ENCODE results near the gene PCCB.

PCCB gene

GRCh38 chr3:136311261-136311660, 61.1 kb downstream of the PCCB start:
- Histone ChIP-seq H3K9me3 (ENCODE audit: control insufficient read depth, insufficient read depth, low read depth, low read length) (no peaks in the 10 kb centered on the region), H3K36me3 (ENCODE audit: control insufficient read depth in 2 of 2, insufficient read depth in 1 of 2, low read length in 2 of 2) (peaks cover 0 to 3% of the 10 kb centered on the region in 2 experiments; a peak in 2 of 3 replicates), H3K27ac (ENCODE audit: extremely low read depth, low read depth, low read length) (no peak overlapping the region), H3K4me1 (ENCODE audit: control insufficient read depth, insufficient read depth, low read length) (no peaks in the 10 kb centered on the region), H3K4me3 (ENCODE audit: low read depth, low read length) (no peak overlapping the region)
- TF ChIP-seq ZNF624 (tag by site-specific recombination; IDR thresholded peaks at IDR 0.05) (no peak), ZNF747 (tag by site-specific recombination; IDR thresholded peaks at IDR 0.05) (no peak), GLI4 (tag by site-specific recombination; IDR thresholded peaks at IDR 0.05) (no peak), ZNF785 (tag by site-specific recombination; IDR thresholded peaks at IDR 0.05) (no peak), ZBTB20 (tag by site-specific recombination; IDR thresholded peaks at IDR 0.05) (no peak), ZNF791 (tag by site-specific recombination; IDR thresholded peaks at IDR 0.05) (no peak)
- POLR2A ChIA-PET, result no interaction called here
- CTCF ChIA-PET, result interaction anchor here (0.6 to 1.2 kb wide), 3 partner anchors 586 to 710 kb away, joined by 3 to 6 read pairs (median 3); no protein-coding TSS in a partner anchor

- no peak overlapping the region for H3K4me3 ChIP-seq (ENCODE audit: low read depth, low read length)
- TF ChIP-seq KLF10 (tag by site-specific recombination; IDR thresholded peaks at IDR 0.05) (no peak), ZBTB20 (tag by site-specific recombination; IDR thresholded peaks at IDR 0.05) (no peak), SP2 (tag by site-specific recombination; IDR thresholded peaks at IDR 0.05) (no peak), ZNF747 (tag by site-specific recombination; IDR thresholded peaks at IDR 0.05) (no peak), ZNF19 (tag by site-specific recombination; IDR thresholded peaks at IDR 0.05; ENCODE audit: low read depth) (no peak), ZBTB44 (tag by site-specific recombination; IDR thresholded peaks at IDR 0.05) (no peak), ZNF529 (tag by site-specific recombination; IDR thresholded peaks at IDR 0.05; ENCODE audit: insufficient replicate concordance) (no peak), ZNF280C (tag by site-specific recombination; IDR thresholded peaks at IDR 0.05) (no peak), ZNF416 (tag by site-specific recombination; IDR thresholded peaks at IDR 0.05) (no peak), ZNF274 (IDR thresholded peaks at IDR 0.05; ENCODE audit: low read length) (no peak), ZNF274 (tag by site-specific recombination; IDR thresholded peaks at IDR 0.05; ENCODE audit: borderline replicate concordance) (no peak), ZEB2 (tag by site-specific recombination; IDR thresholded peaks at IDR 0.05) (no peak), SP7 (tag by site-specific recombination; IDR thresholded peaks at IDR 0.05) (no peak), ZNF473 (tag by site-specific recombination; IDR thresholded peaks at IDR 0.05) (no peak), ZNF610 (tag by site-specific recombination; IDR thresholded peaks at IDR 0.05; ENCODE audit: borderline replicate concordance) (no peak), ZNF175 (tag by site-specific recombination; IDR thresholded peaks at IDR 0.05) (no peak)
- TF ChIP-seq, protein P1, sequence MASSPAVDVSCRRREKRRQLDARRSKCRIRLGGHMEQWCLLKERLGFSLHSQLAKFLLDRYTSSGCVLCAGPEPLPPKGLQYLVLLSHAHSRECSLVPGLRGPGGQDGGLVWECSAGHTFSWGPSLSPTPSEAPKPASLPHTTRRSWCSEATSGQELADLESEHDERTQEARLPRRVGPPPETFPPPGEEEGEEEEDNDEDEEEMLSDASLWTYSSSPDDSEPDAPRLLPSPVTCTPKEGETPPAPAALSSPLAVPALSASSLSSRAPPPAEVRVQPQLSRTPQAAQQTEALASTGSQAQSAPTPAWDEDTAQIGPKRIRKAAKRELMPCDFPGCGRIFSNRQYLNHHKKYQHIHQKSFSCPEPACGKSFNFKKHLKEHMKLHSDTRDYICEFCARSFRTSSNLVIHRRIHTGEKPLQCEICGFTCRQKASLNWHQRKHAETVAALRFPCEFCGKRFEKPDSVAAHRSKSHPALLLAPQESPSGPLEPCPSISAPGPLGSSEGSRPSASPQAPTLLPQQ (tag by site-specific recombination; IDR thresholded peaks at IDR 0.05), result no peak
- TF ChIP-seq, protein P2, sequence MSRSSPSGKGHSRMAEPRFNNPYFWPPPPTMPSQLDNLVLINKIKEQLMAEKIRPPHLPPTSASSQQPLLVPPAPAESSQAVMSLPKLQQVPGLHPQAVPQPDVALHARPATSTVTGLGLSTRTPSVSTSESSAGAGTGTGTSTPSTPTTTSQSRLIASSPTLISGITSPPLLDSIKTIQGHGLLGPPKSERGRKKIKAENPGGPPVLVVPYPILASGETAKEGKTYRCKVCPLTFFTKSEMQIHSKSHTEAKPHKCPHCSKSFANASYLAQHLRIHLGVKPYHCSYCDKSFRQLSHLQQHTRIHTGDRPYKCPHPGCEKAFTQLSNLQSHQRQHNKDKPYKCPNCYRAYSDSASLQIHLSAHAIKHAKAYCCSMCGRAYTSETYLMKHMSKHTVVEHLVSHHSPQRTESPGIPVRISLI (tag by site-specific recombination; IDR thresholded peaks at IDR 0.05), result no peak
- CTCF ChIA-PET, result no interaction called here
- H3K36me3 ChIP-seq (ENCODE audit: control insufficient read depth in 2 of 2, insufficient read depth in 1 of 2, low read length in 2 of 2), result peaks cover 0 to 3% of the 10 kb centered on the region in 2 experiments; a peak in 2 of 3 replicates
- POLR2A ChIA-PET, result no interaction called here
- no peaks in the 10 kb centered on the region for H3K4me1 ChIP-seq (ENCODE audit: control insufficient read depth, insufficient read depth, low read length)
- H3K27ac ChIP-seq (ENCODE audit: extremely low read depth, low read depth, low read length), result no peak overlapping the region
- no peaks in the 10 kb centered on the region for H3K9me3 ChIP-seq (ENCODE audit: control insufficient read depth, insufficient read depth, low read depth, low read length)
Observed at GRCh38 chr3:136311968-136312367, 61.8 kb downstream of the PCCB start.

Measured in HEK293 (cell line).